Measurements from ENCODE around the gene POGLUT2.

DNA sequence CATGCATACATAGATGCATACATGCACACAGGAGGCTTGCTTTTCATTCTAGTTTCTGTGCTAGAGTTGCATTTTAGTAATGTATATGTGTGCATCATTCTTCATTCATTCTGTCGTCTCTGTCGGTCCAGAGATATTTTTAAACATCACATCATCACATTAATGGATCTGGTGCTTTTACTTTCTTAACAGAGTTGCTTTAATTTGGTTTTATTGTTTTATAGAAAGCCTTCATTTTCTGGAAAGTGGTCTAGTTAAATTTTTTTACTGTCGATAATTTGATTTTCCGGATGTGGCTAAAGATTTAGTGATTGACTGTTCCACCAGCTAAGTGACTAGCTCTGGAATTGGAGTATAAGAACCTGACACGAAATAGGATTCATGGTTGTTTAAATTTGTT is 17.0 kb upstream of the POGLUT2 start:
- no peak for TF ChIP-seq SP1 (IDR thresholded peaks at IDR 0.05)
- TF ChIP-seq, protein P1, sequence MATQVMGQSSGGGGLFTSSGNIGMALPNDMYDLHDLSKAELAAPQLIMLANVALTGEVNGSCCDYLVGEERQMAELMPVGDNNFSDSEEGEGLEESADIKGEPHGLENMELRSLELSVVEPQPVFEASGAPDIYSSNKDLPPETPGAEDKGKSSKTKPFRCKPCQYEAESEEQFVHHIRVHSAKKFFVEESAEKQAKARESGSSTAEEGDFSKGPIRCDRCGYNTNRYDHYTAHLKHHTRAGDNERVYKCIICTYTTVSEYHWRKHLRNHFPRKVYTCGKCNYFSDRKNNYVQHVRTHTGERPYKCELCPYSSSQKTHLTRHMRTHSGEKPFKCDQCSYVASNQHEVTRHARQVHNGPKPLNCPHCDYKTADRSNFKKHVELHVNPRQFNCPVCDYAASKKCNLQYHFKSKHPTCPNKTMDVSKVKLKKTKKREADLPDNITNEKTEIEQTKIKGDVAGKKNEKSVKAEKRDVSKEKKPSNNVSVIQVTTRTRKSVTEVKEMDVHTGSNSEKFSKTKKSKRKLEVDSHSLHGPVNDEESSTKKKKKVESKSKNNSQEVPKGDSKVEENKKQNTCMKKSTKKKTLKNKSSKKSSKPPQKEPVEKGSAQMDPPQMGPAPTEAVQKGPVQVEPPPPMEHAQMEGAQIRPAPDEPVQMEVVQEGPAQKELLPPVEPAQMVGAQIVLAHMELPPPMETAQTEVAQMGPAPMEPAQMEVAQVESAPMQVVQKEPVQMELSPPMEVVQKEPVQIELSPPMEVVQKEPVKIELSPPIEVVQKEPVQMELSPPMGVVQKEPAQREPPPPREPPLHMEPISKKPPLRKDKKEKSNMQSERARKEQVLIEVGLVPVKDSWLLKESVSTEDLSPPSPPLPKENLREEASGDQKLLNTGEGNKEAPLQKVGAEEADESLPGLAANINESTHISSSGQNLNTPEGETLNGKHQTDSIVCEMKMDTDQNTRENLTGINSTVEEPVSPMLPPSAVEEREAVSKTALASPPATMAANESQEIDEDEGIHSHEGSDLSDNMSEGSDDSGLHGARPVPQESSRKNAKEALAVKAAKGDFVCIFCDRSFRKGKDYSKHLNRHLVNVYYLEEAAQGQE (IDR thresholded peaks at IDR 0.05) = no peak
- TF ChIP-seq, protein P2, sequence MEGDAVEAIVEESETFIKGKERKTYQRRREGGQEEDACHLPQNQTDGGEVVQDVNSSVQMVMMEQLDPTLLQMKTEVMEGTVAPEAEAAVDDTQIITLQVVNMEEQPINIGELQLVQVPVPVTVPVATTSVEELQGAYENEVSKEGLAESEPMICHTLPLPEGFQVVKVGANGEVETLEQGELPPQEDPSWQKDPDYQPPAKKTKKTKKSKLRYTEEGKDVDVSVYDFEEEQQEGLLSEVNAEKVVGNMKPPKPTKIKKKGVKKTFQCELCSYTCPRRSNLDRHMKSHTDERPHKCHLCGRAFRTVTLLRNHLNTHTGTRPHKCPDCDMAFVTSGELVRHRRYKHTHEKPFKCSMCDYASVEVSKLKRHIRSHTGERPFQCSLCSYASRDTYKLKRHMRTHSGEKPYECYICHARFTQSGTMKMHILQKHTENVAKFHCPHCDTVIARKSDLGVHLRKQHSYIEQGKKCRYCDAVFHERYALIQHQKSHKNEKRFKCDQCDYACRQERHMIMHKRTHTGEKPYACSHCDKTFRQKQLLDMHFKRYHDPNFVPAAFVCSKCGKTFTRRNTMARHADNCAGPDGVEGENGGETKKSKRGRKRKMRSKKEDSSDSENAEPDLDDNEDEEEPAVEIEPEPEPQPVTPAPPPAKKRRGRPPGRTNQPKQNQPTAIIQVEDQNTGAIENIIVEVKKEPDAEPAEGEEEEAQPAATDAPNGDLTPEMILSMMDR (IDR thresholded peaks at IDR 0.05; ENCODE audit: low read depth, low read length, missing input control) = no peak
- no peak for TF ChIP-seq YY1 (IDR thresholded peaks at IDR 0.05)
- no peak for TF ChIP-seq TAF1 (conservative IDR thresholded peaks at IDR 0.05)
- TF ChIP-seq EGR1 (IDR thresholded peaks at IDR 0.05; ENCODE audit: low read depth in 2 of 2) = no peak

All from liver (tissue), 3 donors.